HG03280 (cell line): ENCODE measurements around the gene GMNC.

Experiments
- ATAC-seq: cut with Tn5 transposase; IDR thresholded peaks from one replicate; pipeline ENCODE4 v1.9.1; 2021; ENCODE audit warnings: mild to moderate bottlenecking, moderate library complexity; ENCODE audit not compliant: unreplicated experiment

The GMNC gene

DNA sequence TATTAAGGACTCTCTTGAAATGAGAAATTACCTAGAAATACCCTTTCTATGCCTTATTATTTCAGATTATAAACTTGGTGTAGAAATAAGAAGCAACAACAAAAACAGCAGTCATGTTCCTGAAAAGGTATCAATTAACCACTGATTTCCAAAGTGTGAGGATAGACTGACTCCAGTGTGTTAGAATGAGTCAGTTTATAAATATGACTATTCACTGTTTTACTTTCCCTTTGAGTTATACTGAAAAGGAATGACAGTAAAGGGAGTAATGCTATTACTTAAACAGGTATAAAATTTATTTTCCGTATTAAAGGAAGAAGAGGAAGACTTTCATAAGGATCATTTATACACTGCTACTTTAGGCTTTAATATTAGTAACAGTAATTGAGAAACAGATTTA is 12.9 kb downstream of the GMNC start:
- ATAC-seq = no peak

DNA sequence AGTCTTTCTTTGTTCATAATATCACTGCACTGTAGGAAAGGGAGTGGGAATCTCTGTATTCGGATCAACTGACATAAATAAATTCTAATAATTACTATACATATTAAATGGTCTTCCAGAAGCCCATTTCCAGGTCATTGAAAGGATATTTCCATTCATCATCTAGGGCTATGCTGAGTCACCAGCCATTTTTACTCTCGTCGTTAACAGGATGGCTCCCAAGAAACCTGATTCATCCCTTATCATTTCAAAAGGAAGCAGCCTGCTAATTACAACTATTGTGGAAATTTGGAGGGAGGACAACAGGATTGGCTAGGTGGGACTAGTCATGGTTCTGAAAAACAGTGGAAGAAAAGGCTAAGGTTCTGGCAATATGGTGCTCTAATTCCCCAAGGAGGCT is 13.6 kb downstream of the GMNC start:
- no peak for ATAC-seq

DNA sequence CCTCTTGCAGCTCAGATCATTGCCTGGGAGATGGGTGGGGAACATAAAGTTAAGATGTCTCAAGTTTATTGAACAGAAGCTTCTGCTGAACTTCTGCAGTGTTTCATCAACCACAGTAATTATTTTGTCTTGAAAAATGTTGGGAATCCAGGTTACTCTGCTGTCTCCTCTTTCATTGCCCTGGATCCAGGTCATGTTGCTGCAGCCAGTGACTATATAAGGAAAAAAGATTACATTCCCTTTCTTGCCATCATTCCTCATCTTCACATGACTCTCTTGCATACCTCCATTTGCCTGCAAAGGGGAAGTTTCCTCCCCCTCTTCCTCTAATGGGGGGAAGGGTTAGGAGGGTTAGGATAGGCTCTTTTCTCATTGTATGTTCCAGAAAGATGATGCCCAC is 15.1 kb downstream of the GMNC start:
- no peak for ATAC-seq

DNA sequence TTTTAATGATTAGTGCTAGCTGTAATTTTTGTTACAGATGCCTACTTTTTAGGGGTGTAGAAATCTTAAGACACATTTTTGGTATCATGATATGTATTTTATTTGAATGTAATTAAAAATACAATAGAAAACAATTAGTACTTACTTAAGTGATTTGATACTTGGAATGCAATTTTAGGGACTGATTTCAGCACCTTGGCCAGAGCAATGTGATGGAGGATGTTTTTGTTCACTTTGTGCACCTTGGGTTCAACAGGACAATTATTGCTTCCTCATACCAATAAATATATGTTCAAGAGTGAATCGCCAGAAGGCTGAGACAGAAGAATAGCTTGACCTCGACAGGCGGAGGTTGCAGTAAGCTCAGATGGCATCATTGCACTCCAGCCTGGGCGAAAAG is 22.3 kb downstream of the GMNC start:
- ATAC-seq = no peak

DNA sequence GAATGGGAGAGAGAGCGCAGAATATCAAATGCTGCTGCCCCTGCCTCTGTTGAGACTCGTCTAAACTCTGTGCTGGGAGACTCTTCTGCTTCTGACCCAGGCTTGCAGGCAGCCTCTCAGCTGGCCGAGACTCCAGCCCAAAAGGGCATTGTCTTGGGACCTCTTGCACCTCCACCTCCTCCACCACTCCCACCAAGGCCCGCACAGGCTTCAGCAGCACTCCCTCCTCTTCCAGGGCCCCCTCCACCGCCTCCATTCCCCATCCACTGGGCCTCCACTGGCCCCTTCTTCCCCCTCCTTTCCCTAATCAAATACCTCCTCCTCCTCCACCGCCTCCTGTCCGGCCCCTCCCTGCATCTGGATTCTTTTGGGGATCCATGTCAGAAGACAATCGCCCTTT is 31.3 kb downstream of the GMNC start:
- ATAC-seq = no peak

DNA sequence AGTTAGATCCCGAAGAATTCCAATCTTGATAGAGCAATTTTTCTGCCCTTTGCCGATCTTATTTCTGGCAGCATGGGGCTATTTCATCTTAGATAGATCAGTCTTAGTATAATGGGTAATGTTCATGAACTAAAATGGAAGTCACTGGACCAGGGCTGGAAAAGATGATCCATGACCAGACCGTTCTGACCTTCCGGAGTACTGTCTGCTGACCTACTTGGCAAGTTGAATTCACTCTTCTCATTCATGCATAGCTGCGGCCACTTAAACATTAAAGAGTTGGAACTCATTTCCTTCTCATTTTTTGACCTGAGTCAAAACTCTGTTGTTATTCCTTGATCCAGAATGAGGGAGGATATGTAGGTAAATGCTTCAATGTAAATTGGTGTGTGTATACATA is 32.5 kb downstream of the GMNC start:
- no peak for ATAC-seq

DNA sequence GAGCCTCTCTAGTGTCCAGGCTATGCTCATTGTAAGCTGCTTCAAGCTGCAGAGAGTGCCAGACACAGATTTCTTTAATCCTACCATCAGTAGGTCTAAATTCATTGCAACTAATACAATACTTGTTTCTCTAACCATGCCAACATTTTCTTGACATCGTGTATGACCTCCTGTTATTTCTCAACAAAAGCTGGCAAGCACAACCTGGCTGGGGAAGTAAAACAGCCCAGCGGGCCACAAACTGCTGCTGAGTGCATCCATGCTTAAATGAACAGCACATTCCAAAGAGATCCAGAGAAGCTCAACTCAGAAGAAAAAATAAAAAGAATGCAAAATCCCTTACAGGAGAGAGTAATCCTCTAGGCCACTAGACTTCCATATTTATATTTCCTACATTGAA is 36.5 kb downstream of the GMNC start:
- ATAC-seq = no peak

DNA sequence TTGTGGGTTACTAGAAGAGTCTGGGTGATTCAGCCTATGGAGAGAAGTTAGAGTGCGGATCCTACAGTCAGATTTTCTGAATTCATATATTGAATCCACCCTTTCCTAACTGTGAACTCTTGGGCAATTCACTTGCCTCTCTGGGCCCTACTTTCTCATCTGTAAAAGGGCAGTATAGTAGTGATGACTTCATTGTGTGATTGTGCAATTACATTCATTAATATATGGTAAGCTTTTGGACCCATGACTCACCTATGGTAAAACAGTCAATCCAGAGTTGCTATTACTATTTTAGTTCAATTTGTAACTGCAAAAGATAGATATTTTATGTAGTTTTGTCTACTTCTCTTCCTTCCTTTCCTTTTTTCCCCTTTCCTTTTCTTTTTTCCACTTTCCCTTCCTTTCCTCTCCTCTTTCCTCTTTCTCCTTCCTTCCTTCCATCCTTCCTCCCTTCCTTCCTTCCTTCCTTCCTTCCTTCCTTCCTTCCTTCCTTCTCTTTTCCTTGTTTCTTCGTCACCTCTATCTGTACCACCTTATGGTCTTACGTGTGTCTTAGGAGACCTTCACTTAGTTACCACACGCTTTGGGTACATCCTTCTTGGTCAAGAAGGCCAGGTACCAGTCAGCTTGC is 37.0 kb downstream of the GMNC start:
- no peak for ATAC-seq

DNA sequence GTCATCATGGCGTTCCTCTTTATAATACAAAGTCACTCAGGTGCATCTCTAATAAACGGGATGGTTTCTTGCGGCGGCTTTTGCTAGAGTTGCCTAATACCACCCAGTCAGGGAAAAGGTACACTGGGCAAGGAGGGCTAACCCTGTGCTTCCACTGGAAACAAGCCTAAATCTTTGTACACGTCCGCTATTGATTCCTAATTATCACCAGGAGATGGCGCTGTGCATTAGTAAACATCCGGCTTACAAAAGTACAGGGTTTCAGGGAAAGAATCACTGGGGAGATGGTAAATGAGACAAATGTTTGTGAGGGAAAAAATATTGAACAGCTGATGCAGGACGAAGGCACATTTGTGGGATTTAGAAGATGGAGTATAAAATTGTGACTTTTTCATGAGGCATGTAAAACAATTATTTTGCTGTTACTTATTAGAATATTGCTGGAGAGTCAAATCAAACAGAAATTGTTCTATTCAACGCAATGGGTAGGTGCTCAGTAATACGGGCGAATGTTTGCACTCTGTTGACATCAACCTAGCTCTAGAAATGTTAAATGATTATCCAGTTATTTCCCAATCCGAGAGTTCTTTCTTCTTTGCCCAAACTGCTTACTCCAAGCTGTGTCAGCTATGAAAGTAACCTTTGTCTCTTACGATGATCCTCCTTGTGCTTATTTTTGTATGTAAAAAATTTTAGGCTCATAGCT is 50.6 kb downstream of the GMNC start:
- ATAC-seq = peak; percentile 71

DNA sequence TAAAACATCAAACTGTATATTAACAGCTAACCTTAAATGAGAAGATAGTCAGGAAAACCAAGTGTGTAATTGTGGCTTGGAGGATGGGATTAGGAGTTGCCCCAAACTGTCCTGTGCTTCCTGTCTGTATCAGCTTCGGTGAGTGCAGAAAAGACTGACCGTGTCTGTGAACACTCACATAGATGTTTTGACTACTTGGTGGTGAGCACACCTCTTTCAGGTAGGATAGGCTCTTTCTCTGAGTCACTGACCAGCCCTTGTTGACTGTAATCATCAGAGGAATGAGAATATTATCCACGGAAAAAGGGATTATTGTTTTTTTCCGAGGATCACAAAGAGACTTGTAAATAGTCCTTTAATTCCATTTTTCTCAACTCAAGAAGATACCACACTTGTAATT is 51.5 kb downstream of the GMNC start:
- no peak for ATAC-seq

DNA sequence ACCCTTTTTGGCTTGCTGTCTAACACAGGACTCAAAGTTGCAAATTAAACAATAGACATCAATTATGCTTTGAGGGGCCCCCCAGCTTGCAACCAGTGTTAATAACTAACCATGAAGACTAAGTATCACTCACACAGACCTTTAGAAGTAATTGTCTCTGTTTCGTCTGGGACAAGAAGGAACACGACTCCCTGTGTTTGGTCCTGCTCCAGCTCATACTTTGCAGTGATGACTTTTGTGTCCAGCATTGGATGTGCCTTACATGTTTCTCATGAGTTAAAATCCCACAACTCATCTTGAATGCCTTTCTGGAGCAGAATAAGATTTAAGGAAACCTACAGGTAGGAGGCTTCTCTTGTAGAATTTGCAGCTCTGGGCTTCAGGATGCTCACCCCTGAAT is 53.1 kb downstream of the GMNC start:
- ATAC-seq = no peak

DNA sequence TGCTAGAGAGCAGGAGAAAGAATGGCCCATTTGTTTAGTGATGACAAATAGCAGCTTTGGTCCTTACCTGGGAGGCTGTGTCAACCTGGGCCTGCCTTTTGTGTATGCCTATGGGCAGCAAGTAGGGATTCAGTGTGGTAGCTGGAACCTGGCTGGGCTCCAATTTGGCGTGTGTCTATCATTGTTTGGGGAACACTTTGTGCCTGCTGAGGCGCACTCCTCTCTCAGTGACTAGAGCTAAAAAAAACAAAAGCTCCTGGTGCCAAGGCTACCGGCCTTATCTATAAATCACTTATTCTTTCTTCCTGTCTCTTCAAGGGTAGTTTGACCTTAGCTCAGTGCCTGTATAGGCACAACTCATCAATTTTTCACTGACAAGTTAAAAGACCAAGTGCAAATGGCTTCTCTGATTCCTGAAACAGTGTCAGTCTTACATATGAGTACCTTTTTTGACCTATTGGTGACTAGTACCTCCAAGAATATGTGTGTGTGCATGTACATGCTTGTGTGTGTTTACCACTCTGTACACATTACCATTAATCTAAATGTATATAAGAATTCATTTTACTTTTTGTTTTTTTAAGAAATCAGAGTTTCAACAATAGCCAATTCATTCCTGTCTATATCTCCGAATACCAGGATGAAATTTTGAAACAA is 54.6 kb downstream of the GMNC start:
- no peak for ATAC-seq
